K562 (cell line): ENCODE data around the gene ANKRD27. TPM values are rescaled to one million over a fixed set of nuclear protein-coding genes. Genes with fewer than 3 reads are reported as not detected.

Source experiments
- C11orf30 ChIP-seq: fragments of 450-650 bp; IDR thresholded peaks from 2 replicates; pipeline ENCODE4 v1.6.1; 2016; ENCODE audit warnings: low read depth, mild to moderate bottlenecking
- CEBPG ChIP-seq, 3 experiments: fragments of 200-800 bp in 1 of 3; sonication (Bioruptor generic) in 1 of 3; sonication (generic) in 1 of 3; formaldehyde crosslinking in 1 of 3; IDR thresholded peaks in 2 of 3; conservative IDR thresholded peaks in 1 of 3; 2 replicates each; pipeline versions ENCODE4 v1.6.1 to v1.8.0; 2016 to 2022; ENCODE audit warnings: missing compliant biosample characterization in 2 of 3, missing genetic modification characterization in 2 of 3, mild to moderate bottlenecking in 1 of 3, missing genetic modification reagents in 1 of 3
- DMBX1 ChIP-seq: fragments of 250-450 bp; sonication (Bioruptor Pico); IDR thresholded peaks from 2 replicates; pipeline ENCODE4 v1.8.0; 2022; ENCODE audit warnings: inconsistent platforms, mild to moderate bottlenecking, moderate library complexity, borderline replicate concordance
- E2F6 ChIP-seq, 2 experiments: IDR thresholded peaks; 2 replicates each; pipeline ENCODE4 v1.6.1; 2011; ENCODE audit warnings: borderline replicate concordance in 1 of 2, control low read depth in 1 of 2, low read depth in 1 of 2, low read length in 1 of 2, mild to moderate bottlenecking in 1 of 2, mixed read lengths in 1 of 2, moderate library complexity in 1 of 2; ENCODE audit not compliant: insufficient read depth in 1 of 2, insufficient read length in 1 of 2, poor library complexity in 1 of 2, severe bottlenecking in 1 of 2; ENCODE audit errors: extremely low read depth in 1 of 2
- FOS ChIP-seq: IDR thresholded peaks from 3 replicates; pipeline ENCODE4 v1.6.1; 2011; ENCODE audit not compliant: insufficient read length; ENCODE audit errors: extremely low read depth
- HINFP ChIP-seq: fragments of 450-650 bp; conservative IDR thresholded peaks from 2 replicates; pipeline ENCODE4 v1.6.1; 2016; ENCODE audit warnings: missing genetic modification characterization, low read depth, mild to moderate bottlenecking, control low read depth, missing compliant biosample characterization
- MECOM ChIP-seq: fragments of 250-450 bp; sonication (Bioruptor Pico); IDR thresholded peaks from 2 replicates; pipeline ENCODE4 v1.8.0; 2022; ENCODE audit warnings: inconsistent platforms
- MNT ChIP-seq, 2 experiments: fragments of 450-650 bp; conservative IDR thresholded peaks; 2 replicates each; pipeline ENCODE4 v1.6.1; 2017; ENCODE audit warnings: mild to moderate bottlenecking in 2 of 2, moderate library complexity in 2 of 2
- MTA3 ChIP-seq: fragments of 450-650 bp; formaldehyde crosslinking; IDR thresholded peaks from 2 replicates; pipeline ENCODE4 v1.6.1; 2017; ENCODE audit warnings: mild to moderate bottlenecking, borderline replicate concordance
- SFPQ ChIP-seq: fragments of 200-400 bp; formaldehyde crosslinking; IDR thresholded peaks from 2 replicates; pipeline ENCODE4 v1.6.1; 2017; ENCODE audit warnings: mild to moderate bottlenecking, low read depth, low read length, moderate library complexity
- SRSF9 ChIP-seq: fragments of 200-400 bp; formaldehyde crosslinking; IDR thresholded peaks from 2 replicates; pipeline ENCODE4 v1.6.1; 2017; ENCODE audit warnings: low read depth, low read length, borderline replicate concordance
- TCF7L2 ChIP-seq: fragments of 150-350 bp; IDR thresholded peaks from 2 replicates; pipeline ENCODE4 v1.6.1; 2016; ENCODE audit warnings: low read depth, mild to moderate bottlenecking, low read length, moderate library complexity
- ZNF518B ChIP-seq: fragments of 250-450 bp; sonication (Bioruptor Pico); IDR thresholded peaks from 2 replicates; pipeline ENCODE4 v1.5.0; 2021; ENCODE audit warnings: mild to moderate bottlenecking, moderate library complexity
- ZNF644 ChIP-seq: fragments of 200-800 bp; sonication (Bioruptor generic); IDR thresholded peaks from 2 replicates; pipeline ENCODE4 v1.6.1; 2016; ENCODE audit warnings: low read depth, missing genetic modification characterization, missing compliant biosample characterization
- ZNF79 ChIP-seq: fragments of 250-450 bp; sonication (Bioruptor Pico); IDR thresholded peaks from 2 replicates; pipeline ENCODE4 v1.4.0; 2020; ENCODE audit warnings: low read depth, mild to moderate bottlenecking, moderate library complexity
- polyA plus RNA-seq, 8 experiments: library from polyadenylated mRNA; depleted of rRNA in 4 of 8; stranded (reverse) in 5 of 8; unstranded in 3 of 8; fragments of >200 nt; fragmentation: Nextera tagmentation in 2 of 8; fragmentation: Illumina TruSeq in 1 of 8; extraction: Ambion mirVana in 2 of 8; extraction: Trizol in 1 of 8; gene quantifications; 2 replicates each; pipeline versions ENCODE4 v1.2.1 to v1.2.3, GENCODE V29; 2011 to 2014; ENCODE audit warnings: inconsistent platforms in 1 of 8, missing spikeins in 1 of 8
- total RNA-seq, 7 experiments: library from RNA; depleted of rRNA in 6 of 7; stranded (reverse); fragments of >200 nt in 6 of 7; fragmentation: Illumina TruSeq in 2 of 7; extraction: Trizol in 2 of 7; gene quantifications; 2 replicates each; pipeline versions ENCODE4 v1.2.1 to v1.2.3, GENCODE V29; 2011 to 2021; ENCODE audit warnings: low replicate concordance in 1 of 7

Gene ANKRD27
- total and polyA plus RNA-seq, 9 of the 15 experiments (the other 6 are each of a cell fraction or from before 2014, with no cell fraction given) = 5.3 to 71.3 (median 54.2) TPM

- no peak for TF ChIP-seq ZNF518B
- TF ChIP-seq DMBX1 (CRISPR knock-in tag) = no peak
- TF ChIP-seq HINFP (tag) = peak; percentile 98
- TF ChIP-seq FOS = peak; percentile 95
- no peak for TF ChIP-seq ZNF79
- peak; percentile 68 to 81; a peak in 3 of 4 replicates for TF ChIP-seq MNT (conservative IDR thresholded peaks at IDR 0.05)
- TF ChIP-seq CEBPG (CRISPR knock-in tag; IDR thresholded peaks at IDR 0.05) = no peak
- TF ChIP-seq CEBPG (tag; conservative IDR thresholded peaks at IDR 0.05 in 1 of 2, IDR thresholded peaks at IDR 0.05 in 1 of 2) = no peak
- no peak for TF ChIP-seq MECOM (CRISPR knock-in tag)
- no peak for TF ChIP-seq ZNF644 (tag)
- TF ChIP-seq C11orf30 = no peak
- TF ChIP-seq SRSF9 = no peak
- TF ChIP-seq E2F6 (IDR thresholded peaks at IDR 0.05; ENCODE audit: borderline replicate concordance in 1 of 2, extremely low read depth in 1 of 2, insufficient read depth in 1 of 2, insufficient read length in 1 of 2, low read depth in 1 of 2, low read length in 1 of 2, poor library complexity in 1 of 2, severe bottlenecking in 1 of 2) = peak; percentile 45 to 60
- TF ChIP-seq TCF7L2 = no peak
- TF ChIP-seq SFPQ = no peak
- peak; percentile 67; the same call in 1 of the 2 replicates for TF ChIP-seq MTA3
Measured at GRCh38 chr19:32674931-32675719, at the start of gene ANKRD27 (continued).
